Gastrocnemius medialis (tissue), 4 donors: ENCODE measurements around the gene SORL1. TPM values are rescaled to one million over a fixed set of nuclear protein-coding genes. Genes with fewer than 3 reads are reported as not detected.
"Not testable (repeated sequence)": the region's sequence is repeated elsewhere in the genome, so short reads cannot be mapped to it uniquely, and the experiment has no call there.

Source experiments
- ATAC-seq, 2 donors: fragments of 150-250 bp; one replicate each; pipeline ENCODE4 v1.9.1; 2016
- DNase-seq, 2 donors: peaks; one replicate each; pipeline ENCODE4 v3.0.0-alpha.2; 2019
- H3K27ac ChIP-seq, 4 donors: fragments of 200-600 bp; sonication (generic); 1 replicate in 1 of 4; 2 replicates in 3 of 4; pipeline ENCODE4 v1.5.1; 2016 to 2018; ENCODE audit warnings: mild to moderate bottlenecking in 2 of 4, moderate library complexity in 1 of 4
- H3K27me3 ChIP-seq, 3 donors: fragments of 200-600 bp; sonication (generic) in 2 of 3; 1 replicate in 1 of 3; 2 replicates in 2 of 3; pipeline versions ENCODE4 v1.5.1 to v1.6.0; 2016 to 2019; ENCODE audit warnings: mild to moderate bottlenecking in 1 of 3, moderate library complexity in 1 of 3
- H3K36me3 ChIP-seq, 2 donors: fragments of 200-600 bp; sonication (generic) in 1 of 2; one replicate each; pipeline ENCODE4 v1.5.1; 2017 to 2018
- H3K4me1 ChIP-seq, 2 donors: fragments of 200-600 bp; sonication (generic) in 1 of 2; one replicate each; pipeline ENCODE4 v1.5.1; 2016 to 2017; ENCODE audit warnings: mild to moderate bottlenecking in 2 of 2
- H3K4me3 ChIP-seq, 4 donors: fragments of 200-600 bp; sonication (generic) in 3 of 4; 1 replicate in 1 of 4; 2 replicates in 3 of 4; pipeline ENCODE4 v1.5.1; 2016 to 2019; ENCODE audit warnings: mild to moderate bottlenecking in 2 of 4
- H3K9me3 ChIP-seq, 3 donors: fragments of 200-600 bp; sonication (generic) in 2 of 3; 1 replicate in 1 of 3; 2 replicates in 2 of 3; pipeline ENCODE4 v1.5.1; 2016 to 2019
- CTCF ChIP-seq, 5 experiments: fragments of 450-650 bp in 3 of 5; fragments of 200-600 bp in 2 of 5; sonication (generic) in 2 of 5; IDR thresholded peaks in 4 of 5; conservative IDR thresholded peaks in 1 of 5; 1 replicate in 4 of 5; 2 replicates in 1 of 5; pipeline ENCODE4 v1.5.1; 2016 to 2019; ENCODE audit warnings: antibody characterized with exemption in 5 of 5, mild to moderate bottlenecking in 3 of 5, moderate library complexity in 3 of 5
- POLR2A ChIP-seq, 2 donors: fragments of 450-650 bp; IDR thresholded peaks; one replicate each; pipeline ENCODE4 v1.6.1; 2017; ENCODE audit warnings: antibody characterized with exemption in 2 of 2, mild to moderate bottlenecking in 2 of 2, moderate library complexity in 2 of 2
- in situ Hi-C, 4 donors: fragments of 200-750 bp; cut with MboI; loops; one replicate each; pipeline versions ENCODE4 v1.15.0 to v1.8.0; 2017; ENCODE audit warnings: low sequenced_read_pairs in 4 of 4
- intact Hi-C: fragments of 100-400 bp; cut with DNase I; formaldehyde crosslinking; loops from one replicate; pipeline ENCODE4 v1.15.1; 2023; ENCODE audit warnings: low total_unique reads
- total RNA-seq, 4 donors: library from RNA; depleted of rRNA; stranded (reverse); fragments of >200 nt; gene quantifications; one replicate each; pipeline versions ENCODE4 v1.1.0 to v1.2.3, GENCODE V29; 2016

Gene SORL1
- total RNA-seq, 4 donors from 2014 or later = 0.78 to 2.7 (median 2.3) TPM

- H3K36me3 ChIP-seq = no peaks in the 10 kb centered on the region
- H3K4me1 ChIP-seq = no peaks in the 10 kb centered on the region
- H3K27me3 ChIP-seq = no peaks in the 10 kb centered on the region
- no peaks in the 10 kb centered on the region for H3K9me3 ChIP-seq
- H3K27ac ChIP-seq = no peak overlapping the region
- H3K4me3 ChIP-seq = no peak overlapping the region
- DNase-seq = no peak
- ATAC-seq = no peak
- in situ Hi-C loops (no loop called here), intact Hi-C loops (no loop called here)
- TF ChIP-seq POLR2A (IDR thresholded peaks at IDR 0.05) (no peak), CTCF (IDR thresholded peaks at IDR 0.05 in 4 of 5, conservative IDR thresholded peaks at IDR 0.05 in 1 of 5) (no peak)
Measured at GRCh38 chr11:121476379-121477032, 24.4 kb downstream of the SORL1 start.

- Histone ChIP-seq H3K4me1 (no peaks in the 10 kb centered on the region), H3K27me3 (no peaks in the 10 kb centered on the region), H3K4me3 (no peak overlapping the region), H3K36me3 (no peaks in the 10 kb centered on the region), H3K27ac (no peak overlapping the region), H3K9me3 (no peaks in the 10 kb centered on the region)
- in situ Hi-C loops = no loop called here
- TF ChIP-seq POLR2A (IDR thresholded peaks at IDR 0.05) (no peak), CTCF (IDR thresholded peaks at IDR 0.05 in 4 of 5, conservative IDR thresholded peaks at IDR 0.05 in 1 of 5) (no peak)
- intact Hi-C loops = no loop called here
- ATAC-seq (no peak), DNase-seq (no peak)
Measured at GRCh38 chr11:121478226-121478894, 26.2 kb downstream of the SORL1 start.

- DNase-seq (no peak), ATAC-seq (no peak)
- intact Hi-C loops = no loop called here
- Histone ChIP-seq H3K4me3 (no peak overlapping the region), H3K36me3 (no peaks in the 10 kb centered on the region), H3K27me3 (no peaks in the 10 kb centered on the region), H3K4me1 (no peaks in the 10 kb centered on the region), H3K9me3 (no peaks in the 10 kb centered on the region), H3K27ac (no peak overlapping the region)
- in situ Hi-C loops = no loop called here
- TF ChIP-seq CTCF (IDR thresholded peaks at IDR 0.05 in 4 of 5, conservative IDR thresholded peaks at IDR 0.05 in 1 of 5) (no peak), POLR2A (IDR thresholded peaks at IDR 0.05) (no peak)
Measured at GRCh38 chr11:121478895-121479697, 27.0 kb downstream of the SORL1 start.

- TF ChIP-seq CTCF (IDR thresholded peaks at IDR 0.05 in 4 of 5, conservative IDR thresholded peaks at IDR 0.05 in 1 of 5) = no peak
- no peak for TF ChIP-seq POLR2A (IDR thresholded peaks at IDR 0.05)
- Histone ChIP-seq H3K36me3 (no peaks in the 10 kb centered on the region), H3K9me3 (no peaks in the 10 kb centered on the region), H3K27me3 (no peaks in the 10 kb centered on the region), H3K4me1 (no peaks in the 10 kb centered on the region), H3K4me3 (no peak overlapping the region), H3K27ac (no peak overlapping the region)
- intact Hi-C loops = no loop called here
- DNase-seq (no peak), ATAC-seq (no peak)
- in situ Hi-C loops = no loop called here
Measured at GRCh38 chr11:121479698-121480238, 27.7 kb downstream of the SORL1 start.

GRCh38 chr11:121481484-121482230, 29.5 kb downstream of the SORL1 start:
- H3K4me3 ChIP-seq, in situ Hi-C loops, ATAC-seq: not testable (repeated sequence)

More at GRCh38 chr11:121481484-121482230, 29.5 kb downstream of the SORL1 start:
- H3K36me3 ChIP-seq, H3K27ac ChIP-seq, H3K9me3 ChIP-seq, H3K4me1 ChIP-seq, intact Hi-C loops, DNase-seq, H3K27me3 ChIP-seq: not testable (repeated sequence)
